ENCODE results near the gene MDC1.
"Not testable (repeated sequence)": the region's sequence is repeated elsewhere in the genome, so short reads cannot be mapped to it uniquely, and the experiment has no call there.

MDC1 gene

DNA sequence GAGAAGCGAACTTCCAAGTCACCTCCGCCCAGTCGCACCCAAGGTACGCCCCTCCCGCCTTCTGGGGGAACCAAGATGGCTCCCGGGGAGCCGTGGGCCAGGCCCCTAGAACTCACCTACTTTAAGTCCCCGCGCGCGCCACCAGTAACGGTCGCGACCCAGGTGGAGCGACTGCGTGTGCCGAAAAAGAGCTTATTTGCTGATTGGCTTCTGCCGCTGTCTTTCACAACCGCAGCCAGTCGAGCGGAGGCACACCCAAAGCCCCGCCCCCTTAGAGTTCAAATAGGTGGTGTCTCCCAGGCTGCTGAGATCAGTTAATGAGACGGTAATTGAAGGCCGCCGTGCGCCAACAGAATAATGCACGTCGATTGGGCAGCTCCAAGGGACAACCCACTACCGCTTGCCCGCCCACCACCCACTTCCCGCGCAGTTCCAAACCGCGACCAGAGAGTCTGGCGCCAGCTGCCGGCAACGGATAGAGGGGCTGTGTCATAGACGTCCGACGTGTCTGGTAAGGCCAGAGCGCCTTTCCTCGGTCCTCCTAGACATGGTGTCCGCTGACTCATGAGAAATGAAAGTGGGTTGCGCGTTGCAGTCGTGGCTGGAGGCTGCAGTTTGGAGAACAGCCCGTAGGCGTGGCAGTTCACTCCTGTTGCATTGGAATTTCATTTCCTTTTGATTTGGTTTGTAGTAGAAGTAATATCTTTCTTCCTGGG, at the start of gene MDC1:
Gene MDC1, minus strand, starts transcription at position 153 of the 716 bp plus-strand sequence. CDS start 2,106 bp downstream, outside the sequence.
- peak; percentile 98 for DNase-seq

- DNase-seq, result no peak
Observed at GRCh38 chr6:30766461-30767157, 49.5 kb upstream of the MDC1 start.

DNA sequence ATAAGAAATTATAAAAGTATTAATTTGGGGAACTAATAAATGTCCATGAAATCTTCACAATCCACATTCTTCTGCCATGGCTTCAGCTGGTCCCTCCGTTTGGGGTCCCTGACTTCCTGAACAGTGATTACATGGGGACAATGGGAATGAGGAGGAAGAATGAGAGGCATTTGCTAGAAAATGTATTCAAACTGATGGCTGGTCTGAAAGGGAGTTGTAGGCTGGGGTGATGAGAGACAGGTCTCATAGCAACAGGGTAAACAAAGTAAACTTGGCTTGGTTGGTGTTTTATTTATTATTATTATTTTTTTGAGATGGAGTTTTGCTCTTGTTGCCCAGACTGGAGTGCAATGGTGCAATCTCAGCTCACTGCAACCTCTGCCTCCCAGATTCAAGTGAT, 48.4 kb upstream of the MDC1 start:
- not testable (repeated sequence) for DNase-seq

DNA sequence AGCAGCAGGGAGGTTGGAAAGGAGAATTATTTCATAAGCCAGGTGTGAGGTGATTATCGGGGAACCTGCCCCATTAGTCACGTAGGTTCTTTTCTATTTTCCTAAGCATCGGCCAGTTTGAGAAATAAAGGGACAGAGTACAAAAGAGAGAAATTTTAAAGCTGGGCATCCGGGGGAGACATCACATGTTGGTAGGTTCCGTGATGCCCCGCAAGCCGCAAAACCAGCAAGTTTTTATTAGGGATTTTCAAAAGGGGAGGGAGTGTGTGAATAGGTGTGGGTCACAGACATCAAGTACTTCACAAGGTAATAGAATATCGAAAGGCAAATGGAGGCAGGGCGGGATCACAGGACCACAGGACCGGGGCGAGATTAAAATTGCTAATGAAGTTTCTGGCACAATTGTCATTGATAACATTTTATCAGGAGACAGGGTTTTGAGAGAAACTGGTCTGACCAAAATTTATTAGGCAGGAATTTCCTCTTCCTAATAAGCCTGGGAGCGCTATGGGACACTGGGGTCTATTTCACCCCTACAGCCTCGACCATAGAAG, 47.5 kb upstream of the MDC1 start:
- not testable (repeated sequence) for DNase-seq

GRCh38 chr6:30763618-30764489, 46.8 kb upstream of the MDC1 start:
- no peak for DNase-seq

- no peak for DNase-seq
Observed at GRCh38 chr6:30763155-30763617, 46.1 kb upstream of the MDC1 start.

- DNase-seq, result no peak
Observed at GRCh38 chr6:30761791-30762429, 44.8 kb upstream of the MDC1 start.

DNA sequence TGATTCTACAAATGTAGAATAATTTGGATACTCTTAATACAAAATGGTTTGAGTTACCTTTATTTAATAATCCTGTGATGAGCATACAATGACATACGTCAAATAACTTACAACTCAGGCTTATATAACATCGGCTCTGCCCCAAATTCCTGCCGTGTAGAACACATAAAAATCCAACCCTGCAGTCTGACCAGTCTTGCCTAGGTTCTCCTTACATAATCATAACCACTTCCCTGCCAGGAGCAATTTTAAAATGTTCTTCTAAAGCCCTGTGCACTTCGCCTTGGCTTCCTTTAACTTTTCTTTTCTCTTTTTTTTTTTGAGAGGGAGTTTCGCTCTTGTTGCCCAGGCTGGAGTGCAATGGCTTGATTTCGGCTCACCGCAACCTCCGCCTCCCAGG, 43.5 kb upstream of the MDC1 start:
- DNase-seq, result no peak

DNA sequence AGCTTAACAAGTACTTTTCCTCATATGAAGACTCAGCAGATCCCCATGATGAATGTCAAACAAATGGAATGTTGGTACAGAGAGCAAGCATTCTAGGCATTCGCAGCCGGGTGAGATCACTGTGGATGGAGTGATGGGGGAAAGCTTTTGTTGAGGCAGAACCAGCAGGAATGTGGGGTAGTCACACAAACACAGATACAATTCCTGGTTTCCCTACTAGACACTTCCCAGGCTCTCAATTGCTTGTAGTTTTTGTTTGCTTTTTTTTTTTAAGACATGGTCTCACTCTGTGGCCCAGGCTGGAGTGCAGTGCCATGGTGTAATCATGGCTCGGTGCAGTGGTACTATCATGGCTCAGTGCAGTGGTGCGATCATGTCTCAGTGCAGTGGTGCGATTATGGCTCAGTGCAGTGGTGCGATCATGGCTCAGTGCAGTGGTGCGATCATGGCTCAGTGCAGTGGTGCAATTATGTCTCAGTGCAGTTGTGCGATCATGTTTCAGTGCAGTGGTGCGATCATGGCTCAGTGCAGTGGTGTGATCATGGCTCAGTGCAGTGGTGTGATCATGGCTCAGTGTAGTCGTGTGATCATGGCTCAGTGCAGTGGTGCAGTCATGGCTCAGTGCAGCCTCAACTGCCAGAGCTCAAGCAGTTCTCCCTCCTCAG, 42.6 kb upstream of the MDC1 start:
- DNase-seq, result no peak

DNA sequence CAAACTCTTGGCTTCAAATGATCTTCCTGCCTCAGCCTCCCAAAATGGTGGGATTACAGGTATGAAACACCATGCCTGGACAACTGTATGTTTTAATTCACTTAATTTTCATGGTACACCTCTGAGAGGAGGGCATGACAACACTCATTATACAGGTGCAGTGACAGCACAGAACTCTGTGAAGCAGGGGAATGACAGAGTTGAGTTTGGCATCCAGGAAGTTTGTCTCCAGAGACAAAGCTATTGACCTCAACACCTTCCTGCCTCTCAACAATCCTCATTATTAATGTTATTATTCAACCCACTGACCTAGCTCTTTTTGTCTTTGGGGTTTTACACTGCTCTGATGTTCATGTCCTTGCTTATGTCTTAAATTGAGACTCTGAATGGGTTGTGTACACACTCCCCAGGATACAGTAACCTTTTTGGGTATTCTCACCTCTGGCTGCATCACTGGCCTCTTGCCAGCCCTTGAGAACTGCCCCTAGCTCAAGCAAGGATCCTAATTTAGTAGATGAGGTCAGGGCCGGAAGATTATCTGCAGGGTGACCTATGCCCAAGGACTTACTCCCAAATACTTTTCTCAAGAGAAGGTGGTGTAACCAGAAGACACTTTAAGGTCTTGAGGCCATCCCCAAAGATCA, 40.3 kb upstream of the MDC1 start:
- no peak for DNase-seq

GRCh38 chr6:30756405-30757003, 39.4 kb upstream of the MDC1 start:
- not testable (repeated sequence) for DNase-seq

DNA sequence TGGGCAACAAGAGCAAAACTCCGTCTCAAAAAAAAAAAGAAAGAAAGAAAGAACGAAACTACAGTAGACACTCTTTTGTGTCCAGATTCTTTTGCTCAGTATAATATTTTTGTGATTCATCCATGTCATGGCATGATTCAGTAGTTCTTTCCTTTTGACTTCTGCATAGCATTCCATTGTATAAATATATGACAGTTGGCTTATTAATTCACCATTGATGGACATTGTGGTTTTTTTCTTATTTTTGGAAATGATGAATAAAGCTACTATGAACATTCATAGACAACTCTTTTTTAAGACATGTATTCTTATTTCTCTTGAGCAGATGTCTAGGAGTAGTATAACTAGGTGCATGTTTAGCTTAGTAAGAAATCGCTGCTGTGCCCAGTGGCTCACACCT, 37.5 kb upstream of the MDC1 start:
- no peak for DNase-seq

DNA sequence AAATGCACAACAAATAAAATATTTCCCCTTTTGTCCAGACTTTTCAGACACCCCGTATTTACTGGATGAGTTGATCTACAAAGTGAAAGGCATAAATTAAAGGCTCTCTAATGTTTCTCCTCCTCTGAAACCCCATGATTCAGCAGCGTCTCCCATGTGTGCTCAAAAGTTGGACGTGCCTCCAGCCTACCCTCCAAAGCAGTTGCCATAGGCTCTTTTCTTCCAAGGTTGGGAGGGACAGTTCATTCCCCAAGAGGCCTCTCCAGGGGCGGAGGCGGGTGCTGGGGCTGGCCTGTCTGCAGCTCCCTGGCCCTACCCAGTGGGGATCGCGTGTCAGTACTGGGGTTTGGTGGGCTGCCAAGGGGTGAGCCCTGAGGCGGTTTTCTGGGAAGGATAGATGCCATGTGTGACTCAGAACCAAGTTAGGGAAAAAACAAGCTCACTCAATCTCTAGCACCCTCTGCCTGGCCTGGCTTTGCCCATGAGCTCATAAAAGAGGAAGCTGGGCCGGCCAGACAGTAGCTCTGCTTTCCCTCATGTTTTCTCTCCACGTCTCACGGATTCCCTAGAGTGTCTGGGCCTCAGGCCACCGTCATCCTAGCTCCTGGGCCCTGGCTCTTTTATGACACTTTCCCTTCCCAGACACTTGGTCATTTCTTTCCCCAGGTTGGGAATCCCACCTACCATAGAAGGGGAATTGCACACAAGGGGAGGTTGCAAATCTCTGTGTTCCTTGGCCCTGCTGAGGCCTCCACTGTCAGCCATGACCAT, 35.3 kb upstream of the MDC1 start:
- DNase-seq, result no peak

GRCh38 chr6:30750379-30750668, 33.2 kb upstream of the MDC1 start:
- DNase-seq, result no peak

DNA sequence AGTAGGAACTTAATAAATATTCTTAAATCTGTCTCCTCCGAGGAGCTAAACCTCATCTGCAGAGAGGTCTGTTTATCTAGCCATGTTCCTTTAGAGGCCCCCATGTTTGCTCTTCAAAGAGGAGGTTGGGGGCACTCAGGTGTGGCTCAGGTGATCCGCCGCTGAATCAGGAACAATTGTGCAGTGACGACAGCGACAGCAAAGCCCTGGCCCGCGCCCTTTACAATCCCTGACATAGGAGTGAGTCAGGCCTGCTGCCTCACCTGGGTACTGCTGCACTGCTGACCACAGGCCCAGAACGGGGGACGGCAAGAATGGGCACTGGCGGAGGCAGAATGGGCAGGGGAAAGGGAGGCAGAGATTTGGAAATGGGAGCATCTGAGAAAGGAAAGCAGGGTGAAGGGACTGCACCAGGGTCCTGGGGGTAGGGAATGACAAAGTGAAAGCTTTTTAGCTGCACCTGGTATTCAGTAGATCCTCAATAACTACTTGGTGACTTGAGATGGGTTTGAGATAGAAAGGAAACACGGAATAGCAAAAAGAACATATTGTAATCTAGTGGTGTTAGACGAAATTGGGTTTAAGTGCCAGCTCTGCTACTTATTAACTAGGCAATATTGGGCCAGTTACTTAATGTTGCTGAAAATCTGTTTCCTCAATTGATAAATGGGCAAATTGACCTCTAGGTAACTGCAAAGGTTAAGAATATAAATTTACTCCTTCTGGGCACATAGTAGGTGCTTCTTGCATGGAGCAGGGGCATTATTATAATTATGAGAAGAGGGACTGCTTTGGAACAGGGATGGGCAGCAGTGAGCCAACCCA, 32.7 kb upstream of the MDC1 start:
- no peak for DNase-seq

DNA sequence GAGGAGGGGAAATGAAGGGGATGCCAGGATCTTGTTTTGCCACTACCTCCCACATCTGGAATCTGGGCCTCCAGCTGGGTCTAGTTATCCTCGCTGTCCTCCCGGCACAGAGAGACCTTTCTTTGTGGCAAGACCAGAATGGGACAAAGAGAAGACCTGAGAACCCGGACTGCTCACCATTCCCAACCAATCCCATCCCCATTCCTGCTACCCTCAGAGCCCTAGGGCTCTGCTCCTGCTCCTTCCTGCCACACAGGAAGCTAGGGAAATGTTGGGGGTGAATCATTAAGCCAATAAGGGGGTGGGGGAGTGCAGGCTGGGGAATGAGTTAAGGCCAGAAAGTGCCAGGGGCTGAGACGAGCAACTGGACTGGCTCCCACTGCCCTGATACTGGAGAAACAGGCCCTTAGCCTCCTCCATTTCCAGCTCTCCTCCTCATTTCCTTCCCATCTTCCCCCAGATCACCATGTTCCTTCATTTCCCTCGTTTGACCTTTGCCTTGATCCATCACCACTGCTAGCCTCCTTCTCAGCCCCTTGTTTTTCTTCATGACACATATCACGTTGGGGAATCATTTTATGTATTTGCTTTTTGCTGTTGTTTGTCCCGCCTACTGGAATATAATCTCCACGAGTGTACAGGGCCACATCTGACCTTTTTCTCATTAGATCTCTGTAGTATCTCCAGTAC, 31.9 kb upstream of the MDC1 start:
- no peak for DNase-seq

DNA sequence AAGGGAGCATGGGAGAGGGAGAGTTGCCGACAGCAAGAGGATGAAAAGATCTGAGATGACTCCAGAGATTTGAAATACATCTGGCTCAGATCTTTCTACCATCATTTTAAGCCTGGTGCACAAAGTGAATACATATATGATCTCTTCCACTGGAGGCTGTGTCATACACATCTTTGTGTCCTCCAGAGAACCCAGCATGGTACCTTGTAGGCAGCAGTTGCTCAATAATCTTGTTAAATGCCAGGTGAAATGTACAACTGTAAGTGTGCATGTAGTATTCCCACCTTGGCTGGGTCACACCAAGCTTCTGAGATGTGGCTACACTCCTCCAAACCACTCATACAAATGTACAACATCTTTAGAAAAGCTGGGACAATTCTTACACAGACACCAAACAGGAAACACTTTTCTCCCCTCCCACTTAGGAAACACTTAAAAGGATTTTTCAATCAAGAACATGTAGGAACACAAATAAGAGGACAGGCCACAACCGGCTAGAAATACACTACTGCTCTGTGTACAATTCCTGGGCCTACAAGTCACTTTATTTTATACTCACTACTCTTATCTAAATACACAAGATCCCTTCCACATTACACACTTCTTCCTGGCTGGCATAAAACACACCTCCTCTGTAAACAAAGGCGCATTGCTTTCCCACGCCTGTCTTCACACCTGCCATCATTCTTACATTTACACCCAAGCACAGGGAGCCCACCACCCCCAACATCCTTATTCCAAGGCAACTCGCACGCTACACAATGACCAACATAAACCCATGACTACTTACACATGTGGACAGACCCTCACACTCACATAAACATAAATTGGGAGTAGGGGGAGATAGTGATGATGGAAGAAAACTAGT, 31.1 kb upstream of the MDC1 start:
- DNase-seq, result no peak

DNA sequence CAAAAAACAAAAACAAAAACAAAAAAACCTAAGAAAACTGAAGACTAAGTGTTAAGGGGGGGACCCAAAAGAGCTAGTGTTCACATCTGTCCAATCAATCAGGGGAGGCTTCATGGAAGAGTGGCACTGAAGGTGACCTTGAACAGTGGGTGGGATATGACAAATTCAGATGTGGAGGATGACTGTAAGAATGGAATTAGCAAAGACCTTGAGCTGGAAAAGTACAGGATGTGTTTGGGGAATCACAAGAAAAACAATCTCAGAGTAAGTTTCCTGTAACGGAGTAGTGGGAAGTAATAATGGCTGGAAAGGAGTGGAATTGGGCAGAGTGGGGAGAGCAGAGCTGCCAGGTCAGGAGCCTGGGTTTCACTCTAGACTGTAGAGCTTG, 30.2 kb upstream of the MDC1 start:
- no peak for DNase-seq

Measured in stimulated activated CD4-positive, alpha-beta T cell treated with anti-CD3 and anti-CD28 coated beads, Interleukin-4, amount 100 ng/mL, for 1 hour (primary cell).